Measurements from ENCODE around the gene RALGAPB. TPM values are rescaled to one million over a fixed set of nuclear protein-coding genes. Genes with fewer than 3 reads are reported as not detected.

RALGAPB gene
- total RNA-seq, 2 donors from 2014 or later: 50.2 to 51.5 TPM

DNA sequence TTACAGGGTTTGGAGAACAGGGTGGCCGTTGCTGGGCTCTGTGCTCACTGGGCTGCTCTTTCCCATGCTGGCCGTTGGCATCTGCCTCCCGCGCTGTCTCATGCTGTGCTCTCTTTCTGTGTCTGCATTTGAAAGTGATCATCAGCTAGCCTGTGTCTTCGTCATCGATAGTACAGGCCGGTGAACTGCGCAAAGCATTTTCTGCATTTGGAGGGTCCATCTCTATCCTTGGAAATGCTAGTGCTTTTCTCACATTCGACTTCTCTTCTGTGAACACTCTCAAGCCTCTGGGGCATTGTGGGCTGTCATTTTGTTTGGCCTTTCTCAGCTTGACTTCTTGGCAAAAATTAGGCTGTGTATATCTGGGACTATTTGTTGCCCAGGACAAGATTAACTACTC lies 30.7 kb upstream of the RALGAPB start:
- no peak overlapping the region for H3K4me3 ChIP-seq
- ATAC-seq (ENCODE audit: insufficient number of reproducible peaks, low FRiP score, low read depth) (no peak), DNase-seq (ENCODE audit: low spot score) (no peak)
- H3K4me1 ChIP-seq (ENCODE audit: control insufficient read depth in 1 of 2, low read depth in 2 of 2): peaks cover 0 to under 1% of the 10 kb centered on the region in 2 donors
- H3K36me3 ChIP-seq: no peaks in the 10 kb centered on the region
- no peaks in the 10 kb centered on the region for H3K27me3 ChIP-seq (replicated peaks; ENCODE audit: insufficient read depth)
- no peaks in the 10 kb centered on the region for H3K9me3 ChIP-seq
- H3K27ac ChIP-seq: no peak overlapping the region
- TF ChIP-seq, protein P1, sequence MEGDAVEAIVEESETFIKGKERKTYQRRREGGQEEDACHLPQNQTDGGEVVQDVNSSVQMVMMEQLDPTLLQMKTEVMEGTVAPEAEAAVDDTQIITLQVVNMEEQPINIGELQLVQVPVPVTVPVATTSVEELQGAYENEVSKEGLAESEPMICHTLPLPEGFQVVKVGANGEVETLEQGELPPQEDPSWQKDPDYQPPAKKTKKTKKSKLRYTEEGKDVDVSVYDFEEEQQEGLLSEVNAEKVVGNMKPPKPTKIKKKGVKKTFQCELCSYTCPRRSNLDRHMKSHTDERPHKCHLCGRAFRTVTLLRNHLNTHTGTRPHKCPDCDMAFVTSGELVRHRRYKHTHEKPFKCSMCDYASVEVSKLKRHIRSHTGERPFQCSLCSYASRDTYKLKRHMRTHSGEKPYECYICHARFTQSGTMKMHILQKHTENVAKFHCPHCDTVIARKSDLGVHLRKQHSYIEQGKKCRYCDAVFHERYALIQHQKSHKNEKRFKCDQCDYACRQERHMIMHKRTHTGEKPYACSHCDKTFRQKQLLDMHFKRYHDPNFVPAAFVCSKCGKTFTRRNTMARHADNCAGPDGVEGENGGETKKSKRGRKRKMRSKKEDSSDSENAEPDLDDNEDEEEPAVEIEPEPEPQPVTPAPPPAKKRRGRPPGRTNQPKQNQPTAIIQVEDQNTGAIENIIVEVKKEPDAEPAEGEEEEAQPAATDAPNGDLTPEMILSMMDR (IDR thresholded peaks at IDR 0.05): no peak

DNA sequence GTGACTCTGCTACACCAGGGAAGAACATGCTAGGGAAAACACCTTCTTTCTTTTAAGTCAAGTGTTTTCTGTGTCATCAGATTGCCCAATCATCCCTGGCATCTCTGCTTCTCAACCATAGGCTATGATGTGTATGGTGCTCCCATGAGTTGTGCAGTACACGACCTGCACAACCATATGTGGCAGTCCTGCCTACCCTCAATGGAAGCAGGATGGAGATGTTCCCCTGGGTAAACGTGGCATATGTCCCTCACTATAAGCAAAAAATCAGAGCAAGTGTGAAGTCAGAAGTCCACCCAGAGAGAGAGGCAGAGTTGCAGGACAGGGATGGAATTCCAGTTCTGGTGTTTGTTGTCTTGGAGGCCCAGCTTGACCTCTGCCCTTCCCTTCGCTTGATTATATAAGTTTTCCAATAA lies 27.3 kb upstream of the RALGAPB start:
- no peak overlapping the region for H3K27ac ChIP-seq
- no peaks in the 10 kb centered on the region for H3K9me3 ChIP-seq
- H3K27me3 ChIP-seq (replicated peaks; ENCODE audit: insufficient read depth): no peaks in the 10 kb centered on the region
- ATAC-seq (ENCODE audit: insufficient number of reproducible peaks, low FRiP score, low read depth) (no peak), DNase-seq (ENCODE audit: low spot score) (no peak)
- H3K36me3 ChIP-seq: peaks cover 10% of the 10 kb centered on the region
- no peak overlapping the region for H3K4me3 ChIP-seq
- peaks cover 8 to 9% of the 10 kb centered on the region in 2 donors for H3K4me1 ChIP-seq (ENCODE audit: control insufficient read depth in 1 of 2, low read depth in 2 of 2)
- TF ChIP-seq, protein P1 (IDR thresholded peaks at IDR 0.05): no peak

DNA sequence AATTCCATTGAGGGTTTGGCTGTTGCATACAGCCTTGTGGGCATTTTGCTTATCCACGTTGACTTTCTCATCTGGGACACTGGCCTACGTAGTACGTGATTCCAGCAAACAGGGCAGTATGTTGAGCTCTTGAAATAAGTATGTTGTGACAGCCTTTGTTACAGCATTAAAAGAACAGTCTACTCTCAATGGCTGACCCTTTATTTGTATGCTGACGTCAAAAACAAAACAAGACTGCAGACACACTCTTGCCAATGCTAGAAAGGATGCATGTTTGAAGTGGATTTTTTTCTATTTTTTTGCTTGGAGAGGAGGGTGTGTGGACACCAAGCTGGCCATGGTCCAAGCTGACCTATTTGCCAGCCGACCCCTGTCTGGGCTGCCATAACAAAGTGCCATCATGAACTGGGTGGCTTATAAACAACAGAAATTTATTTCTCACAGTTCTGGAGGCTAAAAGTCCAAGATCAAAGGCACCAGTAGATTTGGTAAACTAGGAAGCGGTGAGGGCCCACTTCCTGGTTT lies 26.7 kb upstream of the RALGAPB start:
- no peaks in the 10 kb centered on the region for H3K27me3 ChIP-seq (replicated peaks; ENCODE audit: insufficient read depth)
- no peak for ATAC-seq (ENCODE audit: insufficient number of reproducible peaks, low FRiP score, low read depth)
- no peak for DNase-seq (ENCODE audit: low spot score)
- H3K4me3 ChIP-seq: peak overlapping the region; percentile 84
- no peaks in the 10 kb centered on the region for H3K9me3 ChIP-seq
- peak overlapping the region; percentile 24 to 77 for H3K27ac ChIP-seq
- peaks cover 12% of the 10 kb centered on the region for H3K36me3 ChIP-seq
- TF ChIP-seq, protein P1 (IDR thresholded peaks at IDR 0.05): no peak
- H3K4me1 ChIP-seq (ENCODE audit: control insufficient read depth in 1 of 2, low read depth in 2 of 2): peaks cover 8 to 9% of the 10 kb centered on the region in 2 donors

DNA sequence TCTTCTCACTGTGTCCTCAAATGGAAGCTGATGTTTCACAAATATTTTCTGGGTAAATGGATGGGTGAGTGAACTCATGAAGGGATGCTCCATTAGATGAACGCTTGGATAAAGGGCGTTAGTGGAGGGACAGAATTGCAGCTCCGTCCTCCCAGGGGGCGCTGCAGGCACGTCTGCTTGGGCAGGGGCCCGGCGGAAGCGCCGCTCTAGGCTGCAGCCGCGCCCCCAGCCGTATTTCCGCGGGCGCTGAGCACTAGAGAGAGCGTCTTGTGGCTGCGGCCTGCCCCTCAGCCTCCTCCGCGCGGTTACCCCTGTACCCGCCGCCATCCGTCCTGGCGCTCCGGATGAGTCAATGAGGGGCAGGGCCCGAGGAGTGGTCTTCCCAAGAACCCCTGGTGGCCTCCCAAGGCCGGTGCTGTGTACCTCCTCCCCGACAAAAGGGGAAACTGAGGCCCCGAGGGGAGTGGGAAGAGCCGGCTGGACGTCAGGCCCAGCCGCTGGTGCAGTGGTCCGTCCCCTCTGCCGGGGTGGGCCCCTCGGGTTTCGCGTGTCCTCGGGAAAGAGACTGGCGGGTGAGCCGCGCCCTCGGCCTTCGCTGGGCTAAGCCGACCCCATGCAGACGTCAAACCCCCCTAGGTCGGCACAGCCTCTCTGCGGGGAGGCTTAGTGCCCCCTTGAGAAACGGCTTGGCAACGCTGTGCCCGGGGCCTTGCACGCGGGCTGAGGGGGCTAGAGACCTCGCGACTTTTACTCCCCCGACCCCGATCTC lies 26.0 kb upstream of the RALGAPB start:
- Histone ChIP-seq H3K27ac (peak overlapping the region; percentile 72 to 77), H3K4me3 (peak overlapping the region; percentile 84), H3K36me3 (peaks cover 12% of the 10 kb centered on the region), H3K9me3 (no peaks in the 10 kb centered on the region), H3K4me1 (ENCODE audit: control insufficient read depth in 1 of 2, low read depth in 2 of 2) (peaks cover 8 to 9% of the 10 kb centered on the region in 2 donors), H3K27me3 (replicated peaks; ENCODE audit: insufficient read depth) (no peaks in the 10 kb centered on the region)
- peak; percentile 69 for ATAC-seq (ENCODE audit: insufficient number of reproducible peaks, low FRiP score, low read depth)
- DNase-seq (ENCODE audit: low spot score): peak; percentile 39
- TF ChIP-seq, protein P1 (IDR thresholded peaks at IDR 0.05): peak; percentile 87

DNA sequence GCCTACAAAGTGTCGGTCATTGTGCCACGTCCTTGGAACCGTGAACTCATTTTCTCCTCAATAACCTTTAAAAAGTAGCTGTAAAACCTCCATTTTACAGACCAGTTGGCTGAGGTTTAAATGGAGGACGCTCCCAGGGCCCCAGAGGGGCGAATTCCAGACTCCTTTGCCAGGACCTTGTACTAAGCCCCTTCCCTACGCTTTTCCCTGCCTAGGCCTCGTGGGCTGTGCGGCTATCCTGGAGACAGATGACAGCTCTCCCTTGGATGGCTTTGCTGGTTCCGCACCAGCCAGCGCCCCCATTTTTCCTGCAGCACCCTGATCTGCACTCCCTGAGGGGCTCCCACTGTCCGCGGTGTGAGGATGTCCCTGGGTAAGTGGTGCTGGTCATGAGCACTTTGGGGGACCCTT lies 25.4 kb upstream of the RALGAPB start:
- DNase-seq (ENCODE audit: low spot score) (no peak), ATAC-seq (ENCODE audit: insufficient number of reproducible peaks, low FRiP score, low read depth) (no peak)
- Histone ChIP-seq H3K4me1 (ENCODE audit: control insufficient read depth in 1 of 2, low read depth in 2 of 2) (peaks cover 8 to 9% of the 10 kb centered on the region in 2 donors), H3K4me3 (peak overlapping the region; percentile 84), H3K9me3 (no peaks in the 10 kb centered on the region), H3K27me3 (replicated peaks; ENCODE audit: insufficient read depth) (no peaks in the 10 kb centered on the region), H3K36me3 (peaks cover 12% of the 10 kb centered on the region), H3K27ac (peak overlapping the region; percentile 72 to 77)
- TF ChIP-seq, protein P1 (IDR thresholded peaks at IDR 0.05): no peak
